Embryonic facial prominence (tissue), 1 donor: Measurements from ENCODE around the gene IGSF5.
"Not testable (repeated sequence)": the region's sequence is repeated elsewhere in the genome, so short reads cannot be mapped to it uniquely, and the experiment has no call there.

Experiments
- DNase-seq: peaks from one replicate; pipeline ENCODE4 v3.0.0-alpha.2; 2016; ENCODE audit errors: extremely low spot score

The IGSF5 gene

DNA sequence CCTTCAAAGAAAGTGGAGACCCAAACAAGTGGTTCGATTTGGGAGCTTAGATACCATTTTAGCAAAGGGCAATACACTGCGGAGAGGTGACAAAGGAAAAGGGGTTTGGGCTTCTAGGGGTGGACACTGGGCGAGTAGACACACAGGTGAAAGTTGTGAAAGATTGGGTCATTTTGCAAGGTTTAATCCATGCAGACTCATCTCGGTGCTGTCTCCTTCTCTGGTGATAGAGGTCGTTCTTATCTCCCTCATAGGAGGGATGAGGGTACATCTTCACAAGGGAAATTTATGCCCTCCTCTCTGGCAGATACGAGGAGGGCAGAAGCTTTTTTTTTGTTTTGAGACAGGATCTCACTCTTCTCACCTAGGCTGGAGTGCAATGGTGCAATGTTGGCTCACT, 6.4 kb upstream of the IGSF5 start:
- no peak for DNase-seq

DNA sequence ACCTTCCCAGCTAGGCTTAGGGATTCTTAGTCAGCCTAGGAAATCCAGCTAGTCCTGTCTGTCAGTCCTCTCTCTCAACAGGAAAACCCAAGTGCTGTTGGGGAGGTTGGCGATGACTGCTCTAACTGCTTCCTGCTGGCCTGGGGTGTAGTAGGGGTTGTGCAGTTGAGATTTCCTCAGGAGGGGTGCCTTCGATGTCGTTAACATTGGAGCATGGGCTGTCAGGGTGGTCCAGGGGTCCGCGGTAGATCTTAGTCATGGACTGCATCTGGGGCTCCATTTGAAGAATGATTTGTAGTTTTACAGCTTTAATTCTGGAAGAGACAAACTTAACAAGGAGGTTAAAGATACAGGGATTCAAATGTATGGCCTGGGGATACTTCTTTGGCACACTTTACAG, 5.5 kb upstream of the IGSF5 start:
- not testable (repeated sequence) for DNase-seq

DNA sequence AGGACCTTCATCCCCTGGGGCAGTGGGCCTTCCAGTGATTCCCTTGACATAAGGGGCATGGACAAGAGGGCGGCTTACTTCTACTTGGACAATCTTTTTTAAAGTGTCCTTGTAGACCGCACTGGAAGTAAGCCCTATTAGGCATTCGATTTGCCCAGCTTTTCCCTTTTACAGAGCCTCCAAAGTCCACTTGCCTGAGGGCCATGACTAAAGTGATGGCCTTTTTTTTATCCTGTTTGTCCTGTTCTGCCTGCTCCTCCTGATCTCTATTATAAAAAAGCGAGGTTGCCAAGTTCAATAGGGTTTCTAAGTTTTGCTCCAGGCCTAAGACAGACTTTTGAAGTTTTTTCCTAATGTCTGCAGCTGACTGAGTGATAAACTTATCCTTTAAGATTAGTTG, 2.4 kb upstream of the IGSF5 start:
- DNase-seq, result not testable (repeated sequence)

DNA sequence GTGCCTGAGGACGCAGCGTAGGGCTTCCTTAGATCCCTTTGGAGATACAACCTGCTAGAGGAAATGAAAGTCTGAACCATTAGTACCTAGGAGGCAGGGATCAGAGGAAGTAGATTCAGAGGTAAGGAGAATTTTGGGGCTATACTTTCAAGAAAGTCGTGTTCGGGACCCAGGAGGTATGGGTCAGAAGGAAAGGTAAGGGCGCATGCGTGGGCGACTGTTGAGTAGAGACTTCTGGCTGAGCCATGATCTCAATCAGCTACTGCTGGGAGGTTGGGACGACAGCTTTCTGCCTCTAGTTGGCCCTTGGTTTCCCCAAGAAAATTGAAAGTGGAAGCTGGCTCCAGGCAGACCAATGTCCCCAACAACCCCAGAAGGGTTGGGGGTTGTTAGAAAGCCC, 349 bp downstream of the IGSF5 start:
- DNase-seq, result not testable (repeated sequence)

DNA sequence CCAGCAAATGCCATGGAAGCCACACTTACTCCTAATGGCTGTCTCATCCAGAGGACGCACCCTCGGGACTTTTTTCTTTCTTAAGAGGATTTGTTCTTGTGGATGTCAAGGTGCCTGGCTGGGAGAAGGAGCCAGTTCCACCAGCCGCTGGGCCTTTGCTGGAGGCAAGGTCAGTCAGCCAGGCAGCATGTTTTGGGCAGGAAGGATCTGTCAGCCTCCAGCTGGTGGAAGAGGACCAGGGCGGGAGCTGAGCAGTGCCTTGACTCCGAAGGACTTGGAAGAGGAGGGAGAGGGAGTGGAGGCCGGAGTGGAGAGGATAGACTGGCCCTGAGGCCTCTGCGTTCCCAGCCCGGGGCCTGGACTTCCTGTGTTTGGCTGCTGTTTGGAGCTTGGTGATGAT, 5.7 kb downstream of the IGSF5 start:
- DNase-seq, result no peak

DNA sequence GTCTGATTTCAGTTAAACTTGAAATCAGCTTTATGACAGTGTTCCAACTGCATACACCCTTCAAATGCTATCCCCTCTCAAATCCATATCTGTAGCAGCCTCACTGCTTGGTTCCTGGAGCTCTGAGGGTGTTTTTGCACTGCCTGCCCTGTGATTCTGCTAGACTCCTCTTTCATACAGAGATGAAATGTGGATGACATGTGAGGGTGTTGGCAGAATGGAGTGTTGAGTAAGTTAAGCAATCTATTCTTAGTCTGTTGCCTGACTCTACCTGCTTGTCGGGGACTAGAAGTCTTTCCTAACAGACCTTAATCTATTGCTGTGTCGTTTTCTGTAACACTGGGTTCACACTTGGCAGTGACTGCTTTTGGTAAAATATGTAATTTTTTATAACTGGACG, 9.8 kb downstream of the IGSF5 start:
- no peak for DNase-seq

DNA sequence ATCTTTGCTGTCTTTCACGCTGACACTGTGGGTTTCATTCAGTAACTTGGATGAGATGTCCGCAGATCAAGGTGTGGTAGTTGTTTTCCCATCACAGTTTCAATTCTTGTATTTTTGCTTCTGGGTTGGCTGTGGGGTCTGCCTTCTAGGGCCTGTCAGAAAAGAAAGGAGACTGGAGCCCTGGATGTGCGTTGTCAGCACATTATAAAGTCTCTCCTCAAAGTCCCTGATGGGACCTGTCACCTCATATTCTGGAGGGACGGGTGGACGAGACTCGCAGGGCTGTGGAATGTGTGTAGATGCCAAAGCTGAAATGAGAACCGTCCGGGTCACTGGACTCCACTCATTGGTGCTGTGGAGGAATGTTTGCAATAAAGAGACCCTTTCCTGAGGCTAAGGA, 11.3 kb downstream of the IGSF5 start:
- DNase-seq, result no peak

DNA sequence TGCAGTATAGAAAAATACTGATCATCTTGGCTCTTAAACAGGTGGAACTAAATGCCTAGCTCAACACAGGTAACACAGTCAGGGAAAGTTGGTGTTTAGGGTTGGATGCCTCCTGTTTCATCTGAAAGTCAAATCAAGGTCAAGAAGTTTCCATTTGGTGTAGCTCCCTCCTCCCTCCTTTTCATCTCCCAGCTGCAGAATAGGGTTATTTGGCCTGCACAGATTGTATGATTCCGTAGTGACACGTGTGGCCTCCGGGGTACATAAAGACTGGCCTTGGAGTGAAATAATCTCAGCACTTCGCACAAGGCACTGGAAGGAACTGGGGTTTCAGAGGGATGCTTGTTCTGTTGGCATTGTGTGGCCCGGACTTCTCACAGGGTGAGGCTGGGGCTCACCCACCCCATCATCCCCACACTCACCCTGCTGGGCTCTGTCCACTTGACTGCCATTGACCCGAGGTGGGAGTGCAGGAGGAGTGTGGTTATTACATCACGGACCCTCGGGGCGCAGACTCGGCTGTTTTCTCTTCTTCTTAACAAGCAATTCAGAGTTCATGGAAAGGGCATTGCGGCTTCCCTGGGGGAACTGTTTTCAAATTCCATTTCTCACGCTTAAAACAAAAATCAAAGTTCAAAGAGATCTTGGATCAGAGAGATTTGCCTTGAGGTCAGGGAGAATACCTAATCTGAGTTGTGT, 18.4 kb downstream of the IGSF5 start:
- DNase-seq, result no peak

DNA sequence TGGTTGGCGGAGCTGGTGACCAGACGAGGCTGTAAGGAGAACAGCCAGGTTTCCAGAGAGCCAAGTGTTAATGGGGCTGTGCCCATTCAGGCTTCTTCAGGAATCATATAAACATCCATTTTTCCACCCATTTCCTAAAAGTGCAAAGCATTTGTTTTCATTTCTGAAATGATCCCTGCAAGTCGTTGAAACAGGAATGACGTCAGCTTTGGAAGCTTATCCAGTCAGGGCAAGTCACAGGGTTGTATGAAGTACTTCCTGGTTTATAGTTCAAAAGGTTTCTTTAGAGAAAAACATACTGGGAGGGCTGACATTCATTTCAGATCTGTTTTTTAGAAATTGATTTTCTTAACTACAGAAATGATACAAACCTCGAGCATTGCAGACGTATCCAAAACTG, 29.2 kb downstream of the IGSF5 start:
- no peak for DNase-seq

DNA sequence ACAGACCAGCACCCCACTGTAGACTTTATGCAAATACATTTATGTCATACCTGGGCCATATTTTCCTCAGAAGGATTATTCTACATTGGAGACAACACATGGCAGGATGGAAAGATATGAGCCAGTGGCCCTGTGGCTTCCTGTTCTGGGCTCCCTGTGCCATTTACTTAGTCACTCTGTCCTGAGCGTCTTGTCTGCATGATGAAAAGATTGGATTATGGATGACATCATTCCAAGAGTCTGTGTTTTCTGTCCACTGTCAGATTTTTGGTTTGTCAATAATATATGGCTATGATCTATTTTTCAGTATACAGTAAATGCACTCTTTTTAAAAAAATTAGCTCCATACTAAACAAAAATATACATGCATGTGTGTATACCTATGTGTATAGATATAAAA, 30.8 kb downstream of the IGSF5 start:
- DNase-seq, result no peak

DNA sequence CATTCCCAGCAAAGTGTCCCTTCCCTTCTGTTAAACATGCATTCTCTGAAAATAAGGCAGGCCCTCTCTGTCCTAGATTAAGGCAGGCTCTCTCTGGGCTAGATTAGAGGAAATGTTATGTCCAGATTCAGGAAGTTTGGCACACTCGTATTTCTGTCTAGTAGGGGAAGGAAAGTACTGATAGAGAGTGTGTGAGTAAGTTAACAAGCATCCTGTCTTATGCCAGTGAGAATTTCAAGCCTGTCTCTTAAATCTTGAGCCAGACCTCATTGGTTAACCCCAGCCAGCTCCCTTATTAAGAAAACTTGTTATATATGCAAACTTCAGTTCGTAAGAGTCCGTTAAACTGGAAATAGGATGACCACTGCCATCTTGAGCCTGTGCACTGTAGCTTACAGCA, 31.6 kb downstream of the IGSF5 start:
- no peak for DNase-seq

DNA sequence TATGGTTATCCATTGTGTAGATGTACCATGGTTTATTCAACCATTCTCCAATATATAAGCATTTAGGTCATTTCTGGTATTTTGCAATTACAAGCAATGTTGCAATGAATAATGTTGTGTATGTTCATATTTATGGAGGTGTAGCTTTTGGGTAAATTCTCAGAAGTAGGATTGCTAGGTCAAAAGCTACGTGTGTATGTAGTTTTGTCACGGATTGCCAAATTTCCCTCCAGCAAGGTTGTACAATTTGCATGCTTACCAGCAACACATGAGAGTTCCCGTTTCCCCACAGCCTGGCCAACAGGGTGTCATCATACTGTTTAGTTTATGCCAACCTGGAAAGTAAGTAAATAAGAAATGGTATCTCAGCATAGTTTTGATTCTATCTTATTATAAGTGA, 36.3 kb downstream of the IGSF5 start:
- no peak for DNase-seq

DNA sequence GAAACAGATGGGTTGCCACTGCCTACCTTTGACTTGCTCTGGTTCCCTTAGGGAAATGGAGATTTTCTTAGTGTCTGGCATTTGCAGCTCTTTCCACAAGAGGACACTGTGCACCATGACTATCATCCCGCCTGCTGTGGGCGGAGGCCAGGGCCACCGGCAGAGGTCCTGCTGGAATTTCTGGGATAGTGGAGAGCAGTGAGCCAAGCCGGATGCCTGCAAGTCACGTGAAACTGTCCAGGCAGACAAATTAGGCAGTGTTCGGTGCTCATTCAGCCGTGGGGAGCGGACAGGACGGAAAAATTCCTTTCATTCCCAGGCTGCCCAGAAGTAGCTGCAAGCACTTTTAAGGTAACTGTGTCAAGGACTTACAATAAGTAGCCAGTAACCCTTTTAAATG, 43.4 kb downstream of the IGSF5 start:
- peak; percentile 60 for DNase-seq

DNA sequence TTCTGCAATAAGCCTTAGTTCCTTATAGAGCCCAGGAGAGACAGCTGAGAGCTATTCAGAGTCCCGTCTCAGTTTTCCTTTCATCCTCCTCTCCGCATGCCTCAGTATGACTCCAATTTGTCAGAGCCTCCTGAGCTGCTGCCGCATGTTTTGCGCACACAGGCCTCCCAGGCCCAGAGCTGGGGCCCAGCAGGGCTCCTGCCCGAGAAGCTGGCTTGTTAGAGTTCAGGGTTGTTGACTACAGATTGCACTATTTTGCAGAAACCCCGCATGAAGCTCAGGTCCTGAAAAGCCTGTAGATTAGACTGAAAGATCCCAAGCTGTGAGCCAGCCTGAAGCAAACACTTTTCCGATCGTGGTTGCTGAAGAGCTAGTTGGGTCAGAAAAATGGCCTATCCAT, 51.5 kb downstream of the IGSF5 start:
- no peak for DNase-seq

DNA sequence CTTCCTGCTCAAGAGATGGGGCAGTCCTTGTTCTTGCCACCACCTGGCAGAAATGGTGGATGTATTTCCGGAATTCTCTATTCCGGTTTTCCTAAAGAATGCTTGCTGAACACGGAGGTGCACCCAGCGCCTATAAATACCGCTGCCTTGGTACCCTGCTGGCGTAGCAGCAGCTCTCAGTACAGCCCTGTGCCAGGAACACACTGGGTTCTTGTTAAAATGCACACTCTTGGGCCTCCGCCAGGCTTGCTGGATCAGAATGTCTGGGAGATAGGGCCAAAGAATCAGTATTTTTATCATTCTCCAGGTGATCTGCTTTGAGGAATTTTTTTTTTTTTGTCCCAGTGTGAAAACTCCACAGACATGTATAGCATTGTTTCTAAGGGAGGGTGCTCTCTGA, 54.2 kb downstream of the IGSF5 start:
- no peak for DNase-seq

DNA sequence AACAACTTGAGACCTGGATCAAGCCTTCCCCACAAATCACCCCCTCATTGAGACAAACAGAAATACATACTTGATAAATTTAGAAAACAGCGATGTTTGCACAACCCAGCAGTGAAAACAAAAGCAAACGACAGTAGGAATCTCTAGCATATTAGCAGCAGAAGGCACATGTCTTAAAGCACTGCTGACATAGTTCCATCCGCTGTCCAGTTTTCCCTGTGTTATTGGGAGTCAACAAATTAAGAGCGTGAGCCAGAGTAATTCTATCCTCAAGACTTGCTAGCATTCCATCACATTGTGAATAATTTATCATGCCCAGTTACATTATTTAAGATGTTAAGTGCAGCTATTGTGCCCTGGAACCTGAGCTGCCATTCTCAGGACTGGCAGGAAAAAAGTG, 55.3 kb downstream of the IGSF5 start:
- DNase-seq, result no peak

DNA sequence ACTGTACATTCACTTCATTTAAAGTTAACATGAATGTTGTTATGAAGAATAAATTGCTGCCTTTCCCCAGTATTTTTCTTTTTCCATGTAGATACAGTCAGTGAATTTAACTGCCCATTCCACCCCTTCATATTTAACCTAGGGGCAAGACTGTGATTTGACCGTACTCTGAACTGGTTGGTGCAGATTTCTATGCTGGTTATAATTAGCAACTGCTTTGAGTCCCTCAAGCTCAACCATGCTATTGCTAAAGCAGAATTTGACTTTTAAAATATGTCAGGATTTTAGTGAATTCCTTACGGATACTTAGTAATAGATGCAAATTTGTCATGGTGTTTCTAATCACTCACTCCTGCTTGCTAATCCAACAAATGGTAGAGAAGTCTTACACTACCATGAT, 57.2 kb downstream of the IGSF5 start:
- no peak for DNase-seq

DNA sequence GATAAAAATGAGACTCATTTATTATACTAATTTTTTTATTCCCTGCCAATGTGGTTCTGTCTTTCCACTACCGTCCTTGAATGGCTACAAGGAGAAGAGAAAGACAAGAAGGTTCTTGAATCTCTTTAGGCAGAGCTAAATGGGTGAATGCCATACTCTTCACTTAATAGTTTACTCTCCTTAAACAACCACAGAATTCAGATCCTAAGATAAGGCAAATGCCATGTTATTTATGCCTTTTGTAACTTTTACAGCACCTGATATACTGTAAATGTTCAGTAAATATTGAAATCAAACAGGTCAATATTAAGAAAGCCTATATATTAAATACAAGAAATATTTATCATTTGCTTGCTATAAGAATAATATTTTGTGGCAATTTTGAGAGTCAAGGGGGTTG, 58.4 kb downstream of the IGSF5 start:
- no peak for DNase-seq

DNA sequence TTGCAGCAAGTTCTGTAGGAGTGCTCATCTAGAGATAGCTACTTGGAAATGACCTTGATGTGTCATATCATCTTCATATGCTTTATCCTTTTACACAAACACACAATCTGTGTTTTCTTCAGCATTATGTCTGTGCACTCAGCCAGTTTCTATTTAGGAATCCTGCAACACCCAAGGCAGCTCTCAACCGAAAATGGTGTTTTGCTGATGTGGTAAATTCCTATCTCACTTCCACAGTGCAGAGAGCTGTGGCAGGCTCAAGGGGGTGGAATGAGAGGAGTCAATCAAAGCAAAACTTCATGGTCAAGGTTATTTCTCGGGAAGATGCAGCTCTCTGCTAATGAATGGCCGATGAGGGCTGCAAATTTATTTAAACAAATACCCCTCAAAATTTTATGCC, 59.3 kb downstream of the IGSF5 start:
- DNase-seq, result no peak

DNA sequence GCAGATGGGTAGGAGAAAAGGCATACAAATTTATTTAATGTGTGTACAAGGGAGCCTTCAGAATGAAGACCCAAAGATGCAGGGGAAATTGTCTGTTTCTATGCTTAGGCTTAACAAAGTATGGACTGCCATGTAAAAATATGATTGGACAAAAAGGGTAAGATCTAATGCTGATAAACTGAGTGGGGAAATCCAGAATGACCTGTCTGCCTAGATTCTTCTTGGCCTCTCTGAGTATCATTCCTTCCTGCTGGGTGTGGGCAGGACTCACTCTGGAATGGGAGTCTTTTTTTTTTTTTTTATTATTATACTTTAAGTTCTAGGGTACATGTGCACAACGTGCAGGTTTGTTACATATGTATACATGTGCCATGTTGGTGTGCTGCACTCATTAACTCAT, 61.0 kb downstream of the IGSF5 start:
- no peak for DNase-seq

DNA sequence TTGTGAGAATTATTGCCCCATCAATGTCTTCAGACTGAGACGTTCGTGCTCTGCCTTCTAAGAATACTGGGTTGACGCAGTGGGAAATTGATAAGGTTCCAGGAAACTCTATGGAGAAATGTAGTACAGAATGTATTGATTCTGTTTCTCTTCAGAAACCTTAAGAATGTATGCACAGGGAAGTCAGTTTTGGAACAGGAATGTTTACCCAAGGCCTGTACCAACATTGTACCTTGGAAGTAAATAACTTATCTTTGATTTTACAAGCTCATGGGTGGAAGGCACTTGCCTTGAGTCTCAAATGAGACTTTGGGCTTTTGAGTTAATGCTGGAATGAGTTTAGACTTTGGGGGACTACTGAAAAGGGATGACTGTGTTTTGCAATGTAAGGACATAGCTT, 62.8 kb downstream of the IGSF5 start:
- no peak for DNase-seq

DNA sequence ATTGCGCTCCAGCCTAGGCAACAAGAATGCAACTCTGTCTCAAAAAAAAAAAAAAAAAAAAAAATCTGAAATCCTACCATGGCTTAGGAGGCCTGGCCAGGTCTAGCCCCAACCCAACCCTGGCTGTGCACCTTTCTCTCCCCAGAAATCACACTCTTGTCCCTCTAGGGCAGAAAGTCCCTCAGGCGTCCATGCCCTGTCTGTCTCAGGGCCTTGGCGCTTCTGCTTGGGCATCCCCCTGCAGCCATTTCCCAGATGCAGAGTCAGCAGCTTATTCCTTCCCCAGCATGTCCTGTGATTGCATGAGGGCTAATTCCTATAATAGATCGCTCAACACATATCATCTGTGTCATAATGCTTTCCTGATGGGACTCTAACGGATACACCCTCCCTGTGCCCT, 65.0 kb downstream of the IGSF5 start:
- no peak for DNase-seq

DNA sequence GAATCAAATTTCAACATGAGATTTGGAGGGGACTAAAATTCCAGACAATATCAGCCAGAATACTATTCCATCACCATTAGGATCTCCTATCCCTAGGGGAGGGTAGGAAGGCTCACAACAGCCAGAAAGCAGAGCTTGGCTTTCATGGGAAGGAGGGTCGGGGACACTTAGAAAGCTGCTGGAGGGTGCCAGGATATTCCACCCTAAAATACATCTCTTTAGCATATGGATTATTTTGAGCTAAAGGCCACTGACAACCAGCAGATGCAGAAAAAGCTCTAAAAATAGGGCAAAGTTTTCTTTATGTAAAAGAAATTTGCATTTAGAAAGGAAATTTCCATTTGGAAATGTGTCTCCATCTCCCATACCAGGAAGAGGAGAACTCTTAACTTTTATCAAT, 68.0 kb downstream of the IGSF5 start:
- DNase-seq, result no peak

DNA sequence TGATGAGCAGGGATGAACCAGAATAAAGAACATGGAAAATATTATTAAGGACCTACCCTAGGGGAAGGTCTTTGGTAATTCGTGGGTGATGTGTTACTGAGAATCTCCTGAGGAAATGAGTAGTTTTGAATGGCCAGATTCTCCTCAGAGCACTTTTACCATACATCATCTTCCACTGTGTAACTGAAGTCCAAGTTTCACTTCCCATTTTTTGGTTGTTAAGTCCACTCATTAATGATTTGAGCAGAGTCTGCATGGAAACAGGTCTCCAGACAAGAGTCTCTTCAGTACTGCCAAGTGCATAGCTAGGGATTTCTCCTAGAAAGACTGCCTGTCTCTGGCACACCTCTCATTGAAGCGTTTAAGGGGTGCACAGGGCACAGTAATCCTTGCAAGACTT, 73.6 kb downstream of the IGSF5 start:
- DNase-seq, result no peak

DNA sequence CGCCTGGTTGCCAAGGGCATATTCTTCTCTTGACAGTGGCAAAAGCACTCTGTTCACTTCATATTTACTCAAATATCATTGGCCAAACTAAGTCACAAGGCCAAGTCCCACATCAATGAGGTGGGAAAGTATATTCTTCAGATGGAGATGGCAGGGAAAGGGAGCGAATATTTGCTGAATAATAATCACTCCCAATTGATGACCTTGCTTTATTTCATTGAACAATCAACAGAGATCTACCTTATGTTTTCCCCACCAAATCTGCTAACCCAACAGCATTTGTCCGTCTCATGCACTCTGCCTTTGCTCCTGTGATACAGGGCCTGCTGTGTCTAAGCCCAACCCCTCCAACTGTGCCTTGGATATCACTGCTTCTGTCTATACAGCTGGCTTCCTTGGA, 77.1 kb downstream of the IGSF5 start:
- DNase-seq, result no peak
